IMR-90 (cell line): ENCODE results near the gene GPI. TPM values are rescaled to one million over a fixed set of nuclear protein-coding genes. Genes with fewer than 3 reads are reported as not detected.

Source experiments
- ATAC-seq: fragments of 200-7000 bp; cut with Tn5 transposase; 2 replicates; pipeline ENCODE4 v1.9.1; 2020; ENCODE audit warnings: low read depth, mild to moderate bottlenecking, moderate library complexity
- BruUV-seq: library from RNA; stranded (reverse); fragments of 400-500 nt; replicated peaks from 2 replicates; lab custom pipeline; 2021; lab: Mats Ljungman, UMichigan
- CTCF ChIA-PET: fragments of 300-600 bp; formaldehyde crosslinking; extraction: SDS; loops from one replicate; lab custom pipeline; 2021; ENCODE audit warnings: antibody characterized with exemption; lab: Yijun Ruan, JAX
- POLR2A ChIA-PET: fragments of 300-600 bp; sonication (Branson Sonifier 250); formaldehyde crosslinking; loops from one replicate; lab custom pipeline; 2022; ENCODE audit warnings: antibody characterized with exemption; ENCODE audit not compliant: unreplicated experiment; lab: Charles Lee
- DNase-seq: peaks from one replicate; pipeline ENCODE4 v3.0.0; 2013
- H2AFZ ChIP-seq: replicated peaks from 2 replicates; pipeline ENCODE3; 2013; ENCODE audit warnings: low read length, mild to moderate bottlenecking; ENCODE audit not compliant: poor library complexity
- H2AK5ac ChIP-seq: 2 replicates; pipeline ENCODE4 v1.6.1; 2013; ENCODE audit warnings: low read depth, low read length, inconsistent platforms
- H2AK9ac ChIP-seq: replicated peaks from 2 replicates; pipeline ENCODE3; 2013; ENCODE audit warnings: mild to moderate bottlenecking, low read depth, low read length, moderate library complexity; ENCODE audit not compliant: poor library complexity
- H2BK120ac ChIP-seq: 2 replicates; pipeline ENCODE4 v1.6.1; 2013; ENCODE audit warnings: low read depth, low read length, inconsistent platforms
- H2BK15ac ChIP-seq: 3 replicates; pipeline ENCODE4 v1.6.1; 2013; ENCODE audit warnings: low read depth, low read length, inconsistent platforms
- H2BK20ac ChIP-seq: 2 replicates; pipeline ENCODE4 v1.6.1; 2013; ENCODE audit warnings: low read depth, mild to moderate bottlenecking, inconsistent platforms, low read length, moderate library complexity
- H2BK5ac ChIP-seq: 2 replicates; pipeline ENCODE4 v1.6.1; 2013; ENCODE audit warnings: mild to moderate bottlenecking, low read depth, low read length, inconsistent platforms; ENCODE audit not compliant: poor library complexity, severe bottlenecking
- H3K14ac ChIP-seq: replicated peaks from 2 replicates; pipeline ENCODE4 v1.6.1; 2013; ENCODE audit warnings: low read depth, low read length, inconsistent platforms
- H3K18ac ChIP-seq: 2 replicates; pipeline ENCODE4 v1.6.1; 2013; ENCODE audit warnings: low read depth, low read length, control low read depth
- H3K23ac ChIP-seq: 2 replicates; pipeline ENCODE4 v1.6.1; 2013; ENCODE audit warnings: low read depth, low read length, inconsistent platforms
- H3K27ac ChIP-seq: 2 replicates; pipeline ENCODE4 v1.5.1; 2013; ENCODE audit warnings: mild to moderate bottlenecking, control low read depth, low read length; ENCODE audit not compliant: insufficient read depth
- H3K27me3 ChIP-seq: 2 replicates; pipeline ENCODE4 v1.6.1; 2013; ENCODE audit warnings: low read length; ENCODE audit not compliant: control insufficient read depth, insufficient read depth
- H3K36me3 ChIP-seq: 2 replicates; pipeline ENCODE4 v1.6.1; 2013; ENCODE audit warnings: low read length, mixed read lengths; ENCODE audit not compliant: control insufficient read depth, insufficient read depth
- H3K4ac ChIP-seq: 2 replicates; pipeline ENCODE4 v1.6.1; 2013; ENCODE audit warnings: low read depth, low read length, inconsistent platforms
- H3K4me1 ChIP-seq: 2 replicates; pipeline ENCODE4 v1.6.1; 2013; ENCODE audit warnings: low read length, mixed read lengths; ENCODE audit not compliant: control insufficient read depth, insufficient read depth
- H3K4me2 ChIP-seq: 2 replicates; pipeline ENCODE4 v1.6.1; 2013; ENCODE audit warnings: low read depth, mild to moderate bottlenecking, control low read depth, low read length, moderate library complexity
- H3K4me3 ChIP-seq: 2 replicates; pipeline ENCODE4 v1.5.1; 2013; ENCODE audit warnings: low read depth, mild to moderate bottlenecking, control low read depth, low read length, moderate library complexity; ENCODE audit not compliant: insufficient read depth
- H3K56ac ChIP-seq: 2 replicates; pipeline ENCODE4 v1.6.1; 2013; ENCODE audit warnings: low read length, inconsistent platforms; ENCODE audit not compliant: insufficient read depth; ENCODE audit errors: extremely low read depth
- H3K79me1 ChIP-seq, 2 experiments: 2 replicates each; pipeline ENCODE4 v1.6.1; 2013; ENCODE audit warnings: low read length in 2 of 2, inconsistent platforms in 1 of 2, low read depth in 1 of 2
- H3K9ac ChIP-seq: 2 replicates; pipeline ENCODE4 v1.6.1; 2013; ENCODE audit warnings: low read depth, low read length, control low read depth
- H3K9me1 ChIP-seq: 2 replicates; pipeline ENCODE4 v1.6.1; 2013; ENCODE audit warnings: low read length, inconsistent platforms; ENCODE audit not compliant: insufficient read depth
- H3K9me3 ChIP-seq: 2 replicates; pipeline ENCODE4 v1.6.1; 2013; ENCODE audit warnings: low read length; ENCODE audit not compliant: control insufficient read depth, insufficient read depth
- H4K20me1 ChIP-seq: 2 replicates; pipeline ENCODE4 v1.6.1; 2013; ENCODE audit warnings: low read length, inconsistent platforms; ENCODE audit not compliant: insufficient read depth
- H4K5ac ChIP-seq: 2 replicates; pipeline ENCODE4 v1.6.1; 2013; ENCODE audit warnings: mild to moderate bottlenecking, low read depth, low read length, control low read depth
- H4K8ac ChIP-seq, 2 experiments: 2 replicates each; pipeline ENCODE4 v1.6.1; 2013; ENCODE audit warnings: low read depth in 2 of 2, low read length in 2 of 2, control low read depth in 1 of 2, inconsistent platforms in 1 of 2
- H4K91ac ChIP-seq: 2 replicates; pipeline ENCODE4 v1.6.1; 2013; ENCODE audit warnings: low read depth, low read length, inconsistent platforms; ENCODE audit not compliant: insufficient read depth
- BHLHE40 ChIP-seq: fragments of 150-350 bp; IDR thresholded peaks from 2 replicates; pipeline ENCODE4 v1.6.1; 2016; ENCODE audit warnings: mild to moderate bottlenecking, low read depth, low read length
- MAFK ChIP-seq: IDR thresholded peaks from 2 replicates; pipeline ENCODE4 v1.6.1; 2012; ENCODE audit warnings: low read depth, low read length, improper control_type of control experiment
- MAZ ChIP-seq: IDR thresholded peaks from 2 replicates; pipeline ENCODE4 v1.6.1; 2012; ENCODE audit warnings: low read depth, mild to moderate bottlenecking, low read length, improper control_type of control experiment, moderate library complexity, borderline replicate concordance
- MXI1 ChIP-seq: IDR thresholded peaks from 2 replicates; pipeline ENCODE4 v1.6.1; 2012; ENCODE audit warnings: low read depth, mild to moderate bottlenecking, low read length, moderate library complexity, borderline replicate concordance
- NFE2L2 ChIP-seq: fragments of 150-350 bp; IDR thresholded peaks from 2 replicates; pipeline ENCODE4 v1.6.1; 2016; ENCODE audit warnings: low read depth, mild to moderate bottlenecking, low read length
- POLR2A ChIP-seq: IDR thresholded peaks from 2 replicates; pipeline ENCODE4 v1.6.1; 2012; ENCODE audit warnings: mild to moderate bottlenecking, low read depth, low read length
- SMC3 ChIP-seq: fragments of 150-350 bp; IDR thresholded peaks from 2 replicates; pipeline ENCODE4 v1.6.1; 2016; ENCODE audit warnings: low read depth, mild to moderate bottlenecking, antibody characterized with exemption, low read length, moderate library complexity
- WGBS, 2 experiments: methylation state at CpG; one replicate each; pipeline versions ENCODE4 v1.1.5 to v1.1.7; 2013; ENCODE audit warnings: missing lambda C conversion rate in 2 of 2; ENCODE audit not compliant: insufficient read length in 1 of 2; ENCODE audit errors: extremely low coverage in 2 of 2; 5-methylcytosine and 5-hydroxymethylcytosine counted together
- dilution Hi-C: fragments of 300-500 bp; cut with HindIII; formaldehyde crosslinking; loops from one replicate; pipeline ENCODE4 v1.14.3; 2018; ENCODE audit warnings: low sequenced_read_pairs; ENCODE audit not compliant: unreplicated experiment
- in situ Hi-C: fragments of 300-500 bp; cut with MboI; formaldehyde crosslinking; loops from 3 replicates; pipeline ENCODE4 v1.14.3; 2019; ENCODE audit warnings: low sequenced_read_pairs, inconsistent platforms, mixed read lengths
- intact Hi-C: fragments of 100-400 bp; cut with micrococcal nuclease; formaldehyde crosslinking; loops from 2 replicates; pipeline ENCODE4 v1.10.0; 2022
- polyA plus RNA-seq, 3 experiments: library from polyadenylated mRNA; depleted of rRNA; stranded (reverse); fragments of >200 nt; gene quantifications; 2 replicates each; pipeline ENCODE4 v1.2.3, GENCODE V29; 2012; ENCODE audit warnings: low replicate concordance in 1 of 3
- total RNA-seq: library from RNA; depleted of rRNA; stranded (reverse); fragments of >200 nt; gene quantifications from 2 replicates; pipeline ENCODE4 v1.2.3, GENCODE V29; 2012
- TF ChIP-seq, protein P1 (sequence below): fragments of 150-350 bp; IDR thresholded peaks from 2 replicates; pipeline ENCODE4 v1.6.1; 2017; ENCODE audit warnings: mild to moderate bottlenecking, antibody characterized with exemption, low read length, low read depth
- TF ChIP-seq, protein P2 (sequence below): conservative IDR thresholded peaks from 2 replicates; pipeline ENCODE4 v1.5.1; 2012; ENCODE audit warnings: mild to moderate bottlenecking, low read depth, low read length, improper control_type of control experiment

Gene GPI
- total and polyA plus RNA-seq, 2 of the 4 experiments (the other 2 are of a cell fraction), result 147 to 239 TPM

DNA sequence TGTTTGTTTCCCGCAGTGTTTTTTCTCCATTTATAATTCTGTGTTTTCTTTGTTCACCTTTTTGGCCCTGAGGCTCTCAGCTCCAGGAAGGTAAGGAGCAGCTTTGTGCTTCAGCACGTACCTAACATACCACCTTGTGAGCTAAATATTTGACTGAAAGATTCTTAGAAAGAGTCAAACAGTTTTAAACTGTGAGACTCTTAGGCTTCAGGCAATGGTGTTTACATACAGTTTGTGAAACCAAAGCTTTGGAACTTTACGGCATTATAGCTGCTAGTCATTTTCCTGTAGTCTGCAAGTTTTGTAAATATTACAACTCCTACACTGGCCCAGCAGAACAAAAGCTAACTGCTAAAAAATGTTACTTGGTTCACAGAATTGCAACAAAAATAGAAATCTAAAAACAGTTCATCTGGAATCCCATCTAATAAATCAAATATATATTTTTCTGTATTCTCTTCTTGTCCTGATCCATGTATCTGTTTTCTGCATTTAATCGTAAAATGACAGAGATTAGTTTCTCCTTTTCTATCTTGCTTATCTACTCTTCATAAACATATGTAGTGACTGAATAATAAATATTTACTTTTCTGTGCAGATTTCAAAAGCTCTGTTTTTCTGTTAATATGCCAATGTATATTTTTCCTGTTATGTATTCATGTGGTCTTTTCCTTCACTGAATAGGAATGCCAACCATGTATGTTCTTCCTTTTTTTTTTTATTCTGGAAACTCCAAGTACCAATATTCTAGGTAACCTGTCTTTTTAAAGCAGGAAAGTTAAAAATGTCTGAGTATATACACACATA, 38.8 kb upstream of the GPI start:
- H4K5ac ChIP-seq, result 0 out of 2 replicates have a peak overlapping the region, but pooled peaks have one; percentile 31
- peaks cover 32% of the 10 kb centered on the region for H3K36me3 ChIP-seq
- WGBS, 2 experiments, result no CpG with 5 or more reads among the region's 4 CpGs
- no peak overlapping the region for H2BK20ac ChIP-seq
- peaks cover 13% of the 10 kb centered on the region for H3K4me1 ChIP-seq
- peak overlapping the region; percentile 5; the same call in 1 of the 2 replicates for H3K56ac ChIP-seq
- no peak overlapping the region for H3K9ac ChIP-seq
- peak overlapping the region; percentile 22; the same call in 1 of the 2 replicates for H2BK120ac ChIP-seq
- no TSS peak for BruUV-seq
- H2BK5ac ChIP-seq, result peak overlapping the region; percentile 36
- no peak overlapping the region for H2BK15ac ChIP-seq
- H3K14ac ChIP-seq, result no peak overlapping the region
- POLR2A ChIA-PET, result interaction anchor here (0.6 kb wide), 1 partner anchor 261 kb away, joined by 3 read pairs; no protein-coding TSS in a partner anchor
- peaks cover 15 to 53% of the 10 kb centered on the region in 2 experiments for H3K79me1 ChIP-seq
- ATAC-seq, result peak; percentile 96
- peak overlapping the region; percentile 20; the same call in 1 of the 2 replicates for H4K91ac ChIP-seq
- H3K27me3 ChIP-seq, result no peaks in the 10 kb centered on the region
- no peak for TF ChIP-seq MAFK
- TF ChIP-seq POLR2A, result no peak
- TF ChIP-seq BHLHE40, result no peak
- TF ChIP-seq MXI1, result no peak
- TF ChIP-seq MAZ, result no peak
- TF ChIP-seq NFE2L2, result no peak
- TF ChIP-seq, protein P1, sequence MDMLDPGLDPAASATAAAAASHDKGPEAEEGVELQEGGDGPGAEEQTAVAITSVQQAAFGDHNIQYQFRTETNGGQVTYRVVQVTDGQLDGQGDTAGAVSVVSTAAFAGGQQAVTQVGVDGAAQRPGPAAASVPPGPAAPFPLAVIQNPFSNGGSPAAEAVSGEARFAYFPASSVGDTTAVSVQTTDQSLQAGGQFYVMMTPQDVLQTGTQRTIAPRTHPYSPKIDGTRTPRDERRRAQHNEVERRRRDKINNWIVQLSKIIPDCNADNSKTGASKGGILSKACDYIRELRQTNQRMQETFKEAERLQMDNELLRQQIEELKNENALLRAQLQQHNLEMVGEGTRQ, result no peak
- no peak for TF ChIP-seq SMC3
- TF ChIP-seq, protein P2, sequence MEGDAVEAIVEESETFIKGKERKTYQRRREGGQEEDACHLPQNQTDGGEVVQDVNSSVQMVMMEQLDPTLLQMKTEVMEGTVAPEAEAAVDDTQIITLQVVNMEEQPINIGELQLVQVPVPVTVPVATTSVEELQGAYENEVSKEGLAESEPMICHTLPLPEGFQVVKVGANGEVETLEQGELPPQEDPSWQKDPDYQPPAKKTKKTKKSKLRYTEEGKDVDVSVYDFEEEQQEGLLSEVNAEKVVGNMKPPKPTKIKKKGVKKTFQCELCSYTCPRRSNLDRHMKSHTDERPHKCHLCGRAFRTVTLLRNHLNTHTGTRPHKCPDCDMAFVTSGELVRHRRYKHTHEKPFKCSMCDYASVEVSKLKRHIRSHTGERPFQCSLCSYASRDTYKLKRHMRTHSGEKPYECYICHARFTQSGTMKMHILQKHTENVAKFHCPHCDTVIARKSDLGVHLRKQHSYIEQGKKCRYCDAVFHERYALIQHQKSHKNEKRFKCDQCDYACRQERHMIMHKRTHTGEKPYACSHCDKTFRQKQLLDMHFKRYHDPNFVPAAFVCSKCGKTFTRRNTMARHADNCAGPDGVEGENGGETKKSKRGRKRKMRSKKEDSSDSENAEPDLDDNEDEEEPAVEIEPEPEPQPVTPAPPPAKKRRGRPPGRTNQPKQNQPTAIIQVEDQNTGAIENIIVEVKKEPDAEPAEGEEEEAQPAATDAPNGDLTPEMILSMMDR, result no peak
- CTCF ChIA-PET, result interaction anchor here (0.7 to 0.9 kb wide), 2 partner anchors 10 to 20 kb away, joined by 3 read pairs; no protein-coding TSS in a partner anchor
- peak overlapping the region; percentile 16; the same call in 1 of the 2 replicates for H3K27ac ChIP-seq
- no peak overlapping the region for H3K23ac ChIP-seq
- H2AK9ac ChIP-seq, result no peak overlapping the region
- no peak overlapping the region; a peak in 1 of 4 replicates for H4K8ac ChIP-seq
- no peaks in the 10 kb centered on the region for H3K9me3 ChIP-seq
- no peak overlapping the region for H2AK5ac ChIP-seq
- peak overlapping the region; percentile 79 for H3K4me2 ChIP-seq
- no peak overlapping the region for H2AFZ ChIP-seq
- peak; percentile 60 for DNase-seq
- H3K18ac ChIP-seq, result 0 out of 2 replicates have a peak overlapping the region, but pooled peaks have one; percentile 61
- H3K4me3 ChIP-seq, result no peak overlapping the region
- intact Hi-C loops, result no loop called here
- H3K4ac ChIP-seq, result peak overlapping the region; percentile 1; the same call in 1 of the 2 replicates
- H3K9me1 ChIP-seq, result peaks cover 21% of the 10 kb centered on the region
- dilution Hi-C loops, result no loop called here
- peaks cover 10% of the 10 kb centered on the region; the same call in 1 of the 2 replicates for H4K20me1 ChIP-seq
- in situ Hi-C loops, result loop anchor here (25.0 kb wide), 1 partner anchor 539 kb away; the partner anchor contains the start of gene KCTD15
